HL-60 (cell line): ENCODE measurements around the gene CTF1.

Experiments
- DNase-seq, 2 experiments: peaks; one replicate each; pipeline ENCODE4 v3.0.0-alpha.2; 2010 to 2020; ENCODE audit warnings: low read depth in 1 of 2, low spot score in 1 of 2
- H3K27ac ChIP-seq: fragments of 250-450 bp; sonication (Bioruptor Pico); replicated peaks from 2 replicates; pipeline ENCODE4 v1.5.1; 2020; ENCODE audit warnings: mild to moderate bottlenecking, moderate library complexity
- H3K27me3 ChIP-seq: fragments of 250-450 bp; sonication (Bioruptor Pico); 2 replicates; pipeline ENCODE4 v1.5.1; 2021; ENCODE audit warnings: mild to moderate bottlenecking, moderate library complexity; ENCODE audit not compliant: insufficient read depth, poor library complexity, severe bottlenecking
- H3K4me3 ChIP-seq: replicated peaks from 2 replicates; pipeline ENCODE4 v1.5.1; 2011; ENCODE audit warnings: mild to moderate bottlenecking, control low read depth, low read length; ENCODE audit not compliant: insufficient read depth
- CTCF ChIP-seq: IDR thresholded peaks from one replicate; pipeline ENCODE4 v1.5.1; 2011; ENCODE audit warnings: low read length, control low read depth, inconsistent platforms; ENCODE audit not compliant: insufficient read depth
- GABPA ChIP-seq: IDR thresholded peaks from 2 replicates; pipeline ENCODE4 v1.6.1; 2012; ENCODE audit warnings: low read depth
- POLR2AphosphoS5 ChIP-seq: IDR thresholded peaks from 2 replicates; pipeline ENCODE4 v1.6.1; 2012; ENCODE audit warnings: low read depth
- REST ChIP-seq: IDR thresholded peaks from 2 replicates; pipeline ENCODE4 v1.6.1; 2012; ENCODE audit warnings: low read depth; ENCODE audit not compliant: insufficient replicate concordance
- SPI1 ChIP-seq: IDR thresholded peaks from 2 replicates; pipeline ENCODE4 v1.6.1; 2012; ENCODE audit warnings: low read depth, mild to moderate bottlenecking, borderline replicate concordance

The CTF1 gene

DNA sequence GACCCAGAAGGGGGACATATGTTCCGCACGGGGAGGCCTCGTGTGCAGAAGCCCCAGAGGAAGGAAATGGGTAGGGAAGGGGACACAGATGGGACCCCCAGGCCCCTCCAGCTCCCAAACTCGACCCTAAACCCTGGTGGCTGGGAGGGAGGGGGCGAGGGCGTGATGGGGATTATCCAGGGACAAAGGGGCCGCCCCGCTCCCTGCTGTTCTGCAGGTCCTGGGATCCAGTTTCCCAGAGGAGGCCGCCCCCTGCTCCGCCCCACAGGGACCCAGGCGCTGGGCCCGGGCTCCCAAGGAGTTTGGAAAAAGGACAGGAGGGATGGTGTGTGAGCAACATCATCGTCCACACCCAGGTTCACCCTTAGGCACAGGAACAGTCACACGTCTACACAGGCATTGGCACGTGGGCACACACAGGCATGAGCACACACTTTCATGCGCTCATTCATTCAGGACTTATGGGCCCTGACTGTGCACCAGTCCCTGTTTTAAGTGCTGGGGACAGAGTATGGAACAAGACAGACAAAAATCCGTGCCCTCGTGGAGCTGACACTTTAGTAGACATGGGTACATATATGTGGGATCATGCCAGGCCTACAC, 14.1 kb downstream of the CTF1 start:
- TF ChIP-seq GABPA = no peak
- TF ChIP-seq SPI1 = no peak
- no peak for TF ChIP-seq POLR2AphosphoS5
- TF ChIP-seq REST = no peak
- TF ChIP-seq CTCF = no peak
- DNase-seq = no peak
- Histone ChIP-seq H3K4me3 (no peak overlapping the region), H3K27ac (no peak overlapping the region), H3K27me3 (no peaks in the 10 kb centered on the region)

DNA sequence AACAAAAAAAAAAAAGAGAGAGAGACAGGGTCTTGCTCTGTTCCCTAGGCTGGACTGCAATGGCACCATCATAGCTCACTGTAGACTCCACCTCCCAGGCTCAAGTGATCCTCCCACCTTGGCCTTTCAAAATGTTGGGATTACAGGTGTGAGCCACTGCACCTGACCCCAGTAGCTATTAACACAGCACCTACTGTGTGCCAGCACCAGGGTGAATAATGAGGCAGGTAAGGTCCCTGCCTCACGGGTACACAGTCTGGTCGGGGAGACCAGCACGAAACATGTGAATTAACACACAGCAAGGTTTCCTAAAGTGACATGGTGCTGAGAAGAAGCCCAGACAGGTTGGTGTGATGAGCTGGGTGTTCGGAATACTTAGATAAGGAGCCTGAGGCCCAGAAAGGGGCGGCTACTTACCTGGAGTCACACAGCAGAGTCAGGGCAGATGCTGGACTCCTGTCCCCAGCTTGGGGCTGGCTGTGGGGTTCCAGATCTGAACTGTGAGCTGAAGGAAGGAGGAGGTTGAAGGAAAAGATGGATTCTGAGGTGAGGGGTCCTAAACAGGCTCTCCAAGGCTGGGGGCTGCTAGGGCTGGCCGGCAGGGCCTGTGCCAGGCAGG, 16.5 kb downstream of the CTF1 start:
- Histone ChIP-seq H3K27me3 (no peaks in the 10 kb centered on the region), H3K27ac (no peak overlapping the region), H3K4me3 (no peak overlapping the region)
- TF ChIP-seq GABPA (no peak), REST (no peak), SPI1 (no peak), CTCF (no peak), POLR2AphosphoS5 (no peak)
- DNase-seq = no peak

GRCh38 chr16:30914830-30915229, 18.4 kb downstream of the CTF1 start:
- Histone ChIP-seq H3K27me3 (no peaks in the 10 kb centered on the region), H3K4me3 (no peak overlapping the region), H3K27ac (no peak overlapping the region)
- DNase-seq = no peak
- TF ChIP-seq POLR2AphosphoS5 (no peak), SPI1 (no peak), GABPA (no peak), CTCF (no peak), REST (no peak)
